SK-N-SH (cell line): ENCODE measurements around the gene ZNF18. TPM values are rescaled to one million over a fixed set of nuclear protein-coding genes. Genes with fewer than 3 reads are reported as not detected.

ENCODE experiments used
- CTCF ChIA-PET: fragments of 300-600, 350-600 bp; formaldehyde crosslinking; extraction: SDS; loops from one replicate; lab custom pipeline; 2021; lab: Yijun Ruan, JAX
- POLR2A ChIA-PET: fragments of 350-600 bp; sonication (Branson Sonifier 250); formaldehyde crosslinking; extraction: SDS; loops from one replicate; lab custom pipeline; 2020; ENCODE audit warnings: antibody characterized with exemption, inconsistent platforms; lab: Yijun Ruan, JAX
- DNase-seq: peaks from one replicate; pipeline ENCODE4 v3.0.0; 2012
- H2AFZ ChIP-seq: fragments of 200-600 bp; sonication (generic); 2 replicates; pipeline ENCODE4 v1.8.1; 2016; ENCODE audit warnings: antibody characterized with exemption, mild to moderate bottlenecking, low read depth
- H3F3A ChIP-seq: fragments of 200-600 bp; sonication (generic); replicated peaks from 2 replicates; pipeline ENCODE3; 2016; ENCODE audit warnings: antibody characterized with exemption, mild to moderate bottlenecking; ENCODE audit not compliant: insufficient read depth
- H3K27ac ChIP-seq, 2 experiments: fragments of 200-500 bp in 1 of 2; fragments of 200-600 bp in 1 of 2; sonication (Bioruptor generic) in 1 of 2; sonication (generic), shearing (Covaris generic) in 1 of 2; 2 replicates each; pipeline versions ENCODE4 v1.5.1 to v1.6.1; 2014 to 2016; ENCODE audit warnings: low read depth in 2 of 2, inconsistent platforms in 1 of 2, low read length in 1 of 2, mild to moderate bottlenecking in 1 of 2, mixed read lengths in 1 of 2
- H3K27me3 ChIP-seq: fragments of 200-600 bp; sonication (generic), shearing (Covaris generic); 2 replicates; pipeline ENCODE4 v1.6.1; 2016; ENCODE audit warnings: mixed run types; ENCODE audit not compliant: insufficient read depth
- H3K36me3 ChIP-seq, 2 experiments: fragments of 200-500 bp in 1 of 2; fragments of 200-600 bp in 1 of 2; sonication (Bioruptor generic) in 1 of 2; sonication (generic) in 1 of 2; replicated peaks in 1 of 2; 2 replicates each; pipeline versions ENCODE3 to v1.5.1; 2014 to 2016; ENCODE audit warnings: low read length in 1 of 2, mild to moderate bottlenecking in 1 of 2; ENCODE audit not compliant: insufficient read depth in 2 of 2, control insufficient read depth in 1 of 2
- H3K4me1 ChIP-seq, 2 experiments: fragments of 200-500 bp in 1 of 2; fragments of 200-600 bp in 1 of 2; sonication (Bioruptor generic) in 1 of 2; sonication (generic), shearing (Covaris generic) in 1 of 2; 2 replicates each; pipeline versions ENCODE4 v1.5.1 to v1.6.1; 2014 to 2016; ENCODE audit warnings: low read depth in 1 of 2, low read length in 1 of 2, mixed run types in 1 of 2; ENCODE audit not compliant: insufficient read depth in 2 of 2, control insufficient read depth in 1 of 2
- H3K4me2 ChIP-seq: fragments of 200-600 bp; sonication (generic), shearing (Covaris generic); 2 replicates; pipeline ENCODE4 v1.6.1; 2017; ENCODE audit warnings: mixed run types
- H3K4me3 ChIP-seq, 2 experiments: fragments of 200-500 bp in 1 of 2; fragments of 200-600 bp in 1 of 2; sonication (Bioruptor generic) in 1 of 2; sonication (generic), shearing (Covaris generic) in 1 of 2; 2 replicates each; pipeline versions ENCODE4 v1.5.1 to v1.8.1; 2014 to 2016; ENCODE audit warnings: low read depth in 2 of 2, inconsistent platforms in 1 of 2, low read length in 1 of 2, mild to moderate bottlenecking in 1 of 2, mixed read lengths in 1 of 2, moderate library complexity in 1 of 2
- H3K79me2 ChIP-seq: fragments of 200-600 bp; sonication (generic); 2 replicates; pipeline ENCODE4 v1.8.1; 2017; ENCODE audit warnings: mild to moderate bottlenecking; ENCODE audit not compliant: insufficient read depth
- H3K9ac ChIP-seq: fragments of 200-600 bp; sonication (generic); 2 replicates; pipeline ENCODE4 v1.6.1; 2017; ENCODE audit warnings: mixed run types
- H3K9me2 ChIP-seq: fragments of 200-600 bp; sonication (generic); 2 replicates; pipeline ENCODE4 v1.6.1; 2017; ENCODE audit warnings: mixed run types
- H3K9me3 ChIP-seq: fragments of 200-600 bp; sonication (generic); 2 replicates; pipeline ENCODE4 v1.6.1; 2017; ENCODE audit warnings: mixed run types, mild to moderate bottlenecking, moderate library complexity
- H4K20me1 ChIP-seq: fragments of 200-600 bp; sonication (generic); 2 replicates; pipeline ENCODE4 v1.6.1; 2017; ENCODE audit warnings: mild to moderate bottlenecking, mixed run types; ENCODE audit not compliant: insufficient read depth
- ELF1 ChIP-seq: IDR thresholded peaks from 2 replicates; pipeline ENCODE4 v1.4.0; 2012
- EZH2phosphoT487 ChIP-seq: fragments of 200-600 bp; sonication (generic); IDR thresholded peaks from 2 replicates; pipeline ENCODE4 v1.6.1; 2017; ENCODE audit warnings: low read depth, mixed run types, mild to moderate bottlenecking, antibody characterized with exemption, moderate library complexity, borderline replicate concordance
- POLR2AphosphoS5 ChIP-seq: IDR thresholded peaks from 2 replicates; pipeline ENCODE4 v1.6.1; 2012; ENCODE audit warnings: low read depth, low read length
- RCOR1 ChIP-seq: fragments of 150-350 bp; IDR thresholded peaks from 2 replicates; pipeline ENCODE4 v1.6.1; 2017; ENCODE audit warnings: antibody characterized with exemption, low read length
- RXRA ChIP-seq: IDR thresholded peaks from 2 replicates; pipeline ENCODE4 v1.4.0; 2012; ENCODE audit warnings: low read depth, mild to moderate bottlenecking, borderline replicate concordance
- SIN3A ChIP-seq: IDR thresholded peaks from 2 replicates; pipeline ENCODE4 v1.6.1; 2012; ENCODE audit warnings: low read depth, mild to moderate bottlenecking, low read length, moderate library complexity, borderline replicate concordance
- TAF1 ChIP-seq: IDR thresholded peaks from 2 replicates; pipeline ENCODE4 v1.6.1; 2012; ENCODE audit warnings: low read depth, mild to moderate bottlenecking, low read length, moderate library complexity, borderline replicate concordance
- TEAD4 ChIP-seq: IDR thresholded peaks from 2 replicates; pipeline ENCODE4 v1.4.0; 2012; ENCODE audit warnings: mild to moderate bottlenecking, borderline replicate concordance; ENCODE audit not compliant: insufficient read depth
- USF1 ChIP-seq: IDR thresholded peaks from 2 replicates; pipeline ENCODE4 v1.4.0; 2012; ENCODE audit warnings: low read depth, borderline replicate concordance
- YY1 ChIP-seq: IDR thresholded peaks from 2 replicates; pipeline ENCODE4 v1.4.0; 2012; ENCODE audit warnings: low read depth, mild to moderate bottlenecking
- ZBTB33 ChIP-seq: IDR thresholded peaks from 2 replicates; pipeline ENCODE4 v1.4.0; 2012; ENCODE audit warnings: low read depth, borderline replicate concordance
- WGBS: methylation state at CpG from one replicate; pipeline ENCODE4 v1.1.6; 2017; ENCODE audit warnings: low lambda C conversion rate; 5-methylcytosine and 5-hydroxymethylcytosine counted together
- polyA plus RNA-seq, 3 experiments: library from polyadenylated mRNA; depleted of rRNA; stranded (reverse); fragments of >200 nt; gene quantifications; 2 replicates each; pipeline ENCODE4 v1.2.3, GENCODE V29; 2012
- TF ChIP-seq, protein P1 (sequence below): fragments of 150-350 bp; IDR thresholded peaks from 2 replicates; pipeline ENCODE4 v1.6.1; 2016; ENCODE audit warnings: mild to moderate bottlenecking, low read depth, low read length

The ZNF18 gene
- polyA plus RNA-seq, 1 of the 3 experiments (the other 2 are of a cell fraction) = 3.2 TPM

GRCh38 chr17:12028611-12029010, 31.3 kb upstream of the ZNF18 start:
- ChIA-PET POLR2A (no interaction called here), CTCF (interaction anchor here (1.0 to 1.2 kb wide), 2 partner anchors 8 to 27 kb away, joined by 3 to 4 read pairs; no protein-coding TSS in a partner anchor)
- peaks cover 100% of the 10 kb centered on the region for H3K79me2 ChIP-seq
- H3K9me3 ChIP-seq = no peaks in the 10 kb centered on the region
- H3K27ac ChIP-seq = no peak overlapping the region
- peaks cover 92% of the 10 kb centered on the region for H4K20me1 ChIP-seq
- H3K4me1 ChIP-seq = peaks cover 0 to 5% of the 10 kb centered on the region in 2 experiments; a peak in 3 of 4 replicates
- H3K9me2 ChIP-seq = no peaks in the 10 kb centered on the region
- no peak overlapping the region for H3K4me3 ChIP-seq
- no peak overlapping the region for H2AFZ ChIP-seq
- no peak overlapping the region for H3K4me2 ChIP-seq
- H3K9ac ChIP-seq = no peak overlapping the region
- 96% methylated on average over 2 of the region's 2 CpGs for WGBS
- no peak for TF ChIP-seq USF1
- no peak for TF ChIP-seq POLR2AphosphoS5
- no peak for TF ChIP-seq SIN3A
- no peak for TF ChIP-seq TEAD4
- TF ChIP-seq, protein P1, sequence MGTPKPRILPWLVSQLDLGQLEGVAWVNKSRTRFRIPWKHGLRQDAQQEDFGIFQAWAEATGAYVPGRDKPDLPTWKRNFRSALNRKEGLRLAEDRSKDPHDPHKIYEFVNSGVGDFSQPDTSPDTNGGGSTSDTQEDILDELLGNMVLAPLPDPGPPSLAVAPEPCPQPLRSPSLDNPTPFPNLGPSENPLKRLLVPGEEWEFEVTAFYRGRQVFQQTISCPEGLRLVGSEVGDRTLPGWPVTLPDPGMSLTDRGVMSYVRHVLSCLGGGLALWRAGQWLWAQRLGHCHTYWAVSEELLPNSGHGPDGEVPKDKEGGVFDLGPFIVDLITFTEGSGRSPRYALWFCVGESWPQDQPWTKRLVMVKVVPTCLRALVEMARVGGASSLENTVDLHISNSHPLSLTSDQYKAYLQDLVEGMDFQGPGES = no peak
- TF ChIP-seq TAF1 = no peak
- no peak for TF ChIP-seq YY1
- no peak for TF ChIP-seq RXRA
- TF ChIP-seq ELF1 = no peak
- TF ChIP-seq EZH2phosphoT487 = no peak
- no peak for TF ChIP-seq ZBTB33
- peaks cover 0 to 3% of the 10 kb centered on the region in 2 experiments for H3K36me3 ChIP-seq
- DNase-seq = no peak
- H3K27me3 ChIP-seq = no peaks in the 10 kb centered on the region
- peaks cover 12% of the 10 kb centered on the region for H3F3A ChIP-seq

DNA sequence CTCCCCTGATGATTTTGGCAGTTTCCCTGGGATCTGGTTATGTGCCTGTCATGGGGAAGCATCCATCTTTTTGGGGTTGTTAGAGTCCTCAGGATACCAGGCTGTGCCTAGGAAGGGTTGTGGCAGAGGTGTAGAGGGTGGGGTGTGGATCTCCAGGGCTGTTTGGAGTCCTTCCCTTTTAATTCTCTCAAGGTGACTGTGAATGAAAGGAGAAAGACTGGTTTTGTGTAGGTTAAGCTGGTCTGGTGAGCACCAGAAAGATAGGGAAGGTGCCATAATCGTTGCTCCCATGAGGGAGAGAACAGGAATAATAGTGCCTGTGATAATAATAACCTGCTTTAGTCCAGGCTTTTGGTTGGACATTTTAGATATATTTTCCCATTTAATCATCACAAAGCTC, 30.4 kb upstream of the ZNF18 start:
- Histone ChIP-seq H3K4me2 (no peak overlapping the region), H3K27me3 (no peaks in the 10 kb centered on the region), H3K9ac (no peak overlapping the region), H3K4me1 (peaks cover 1 to 7% of the 10 kb centered on the region in 2 experiments; a peak in 3 of 4 replicates), H3K79me2 (peaks cover 100% of the 10 kb centered on the region), H3K9me2 (no peaks in the 10 kb centered on the region), H3K4me3 (no peak overlapping the region), H3K27ac (no peak overlapping the region), H2AFZ (no peak overlapping the region), H3K36me3 (peaks cover 0 to 5% of the 10 kb centered on the region in 2 experiments), H3K9me3 (no peaks in the 10 kb centered on the region), H3F3A (peaks cover 12% of the 10 kb centered on the region), H4K20me1 (peaks cover 92% of the 10 kb centered on the region)
- no peak for TF ChIP-seq RCOR1
- ChIA-PET POLR2A (interaction anchor here (1.3 kb wide), 1 partner anchor 30 kb away, joined by 4 read pairs; the partner anchor contains the start of gene ZNF18), CTCF (interaction anchor here (0.9 to 1.2 kb wide), 3 partner anchors 9 to 47 kb away, joined by 3 to 4 read pairs (median 3); no protein-coding TSS in a partner anchor)
- 93% methylated on average over 1 of the region's 1 CpG for WGBS
- no peak for DNase-seq
